Anterior cingulate cortex (tissue), 58 donors: ENCODE results near the gene CLEC18A.
"Not testable (repeated sequence)": the region's sequence is repeated elsewhere in the genome, so short reads cannot be mapped to it uniquely, and the experiment has no call there.

Source experiments
- DNase-seq, 58 donors: peaks; one replicate each; lab custom pipeline; 2025; lab: John Stamatoyannopoulos, UW

The CLEC18A gene

DNA sequence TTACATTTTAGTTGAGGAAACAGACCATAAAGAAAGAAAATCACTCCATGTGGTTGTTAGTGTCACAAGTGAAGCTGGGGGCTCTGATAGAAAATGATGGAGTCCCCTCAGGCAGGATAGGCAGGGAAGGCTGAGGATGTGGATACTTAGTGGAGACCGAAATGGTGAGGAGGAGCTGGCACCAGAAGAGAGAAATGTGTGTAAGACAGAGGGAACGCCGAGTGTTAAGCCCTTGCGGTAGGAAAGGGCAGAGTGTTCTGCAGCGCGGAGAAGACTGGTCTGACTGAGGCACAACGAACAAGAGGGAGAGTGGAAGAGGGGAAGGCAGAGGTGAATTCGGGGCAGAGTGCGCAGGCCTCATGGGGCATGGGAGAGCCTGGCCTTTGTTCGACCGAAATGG, 61.2 kb downstream of the CLEC18A start:
- not testable (repeated sequence) for DNase-seq

DNA sequence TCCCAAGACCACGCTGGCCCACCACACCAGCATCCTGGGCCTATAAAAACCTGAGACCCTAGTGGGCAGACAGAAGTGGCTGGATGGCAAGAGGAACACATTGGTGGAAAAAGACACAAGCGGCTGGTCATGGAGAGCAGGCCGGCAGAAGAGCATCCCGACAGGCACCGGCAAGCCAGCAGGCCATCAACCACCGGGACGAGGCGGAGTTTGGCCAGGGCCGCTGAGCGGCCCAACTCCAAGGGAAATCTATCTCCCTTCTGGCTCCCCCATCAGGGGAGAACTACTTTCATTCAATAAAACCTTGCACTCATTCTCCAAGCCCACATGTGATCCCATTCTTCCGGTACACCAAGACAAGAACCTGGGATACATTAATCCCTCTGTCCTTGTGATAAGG, 61.8 kb downstream of the CLEC18A start:
- DNase-seq = not testable (repeated sequence)
